Liver (tissue), 9 donors: ENCODE data around the gene DPYSL4. TPM values are rescaled to one million over a fixed set of nuclear protein-coding genes. Genes with fewer than 3 reads are reported as not detected.

Experiments
- DNase-seq: peaks from one replicate; pipeline ENCODE4 v3.0.0-alpha.2; 2017; ENCODE audit warnings: low spot score
- H3K27ac ChIP-seq, 2 donors: one replicate each; pipeline ENCODE4 v1.7.0; 2013; ENCODE audit warnings: inconsistent platforms in 2 of 2, low read length in 2 of 2, control low read depth in 1 of 2, low read depth in 1 of 2, mild to moderate bottlenecking in 1 of 2
- H3K27me3 ChIP-seq, 4 donors: one replicate each; pipeline versions ENCODE4 v1.6.1 to v1.7.0; 2013; ENCODE audit warnings: low read length in 3 of 4, inconsistent platforms in 1 of 4, mild to moderate bottlenecking in 1 of 4, moderate library complexity in 1 of 4; ENCODE audit not compliant: control insufficient read depth in 4 of 4, insufficient read depth in 4 of 4
- H3K36me3 ChIP-seq, 4 donors: one replicate each; pipeline versions ENCODE4 v1.6.1 to v1.7.0; 2013; ENCODE audit warnings: low read length in 3 of 4, mild to moderate bottlenecking in 3 of 4, low read depth in 1 of 4, moderate library complexity in 1 of 4; ENCODE audit not compliant: control insufficient read depth in 4 of 4, insufficient read depth in 3 of 4
- H3K4me1 ChIP-seq, 4 donors: one replicate each; pipeline versions ENCODE4 v1.6.1 to v1.7.0; 2013; ENCODE audit warnings: low read length in 3 of 4, mild to moderate bottlenecking in 3 of 4, moderate library complexity in 1 of 4; ENCODE audit not compliant: control insufficient read depth in 4 of 4, insufficient read depth in 4 of 4
- H3K4me3 ChIP-seq, 3 donors: one replicate each; pipeline versions ENCODE4 v1.6.1 to v1.7.0; 2013; ENCODE audit warnings: low read length in 3 of 3, control low read depth in 1 of 3, low read depth in 1 of 3, mild to moderate bottlenecking in 1 of 3
- H3K9ac ChIP-seq, 2 donors: one replicate each; pipeline ENCODE4 v1.7.0; 2013; ENCODE audit warnings: low read length in 2 of 2, mild to moderate bottlenecking in 2 of 2, moderate library complexity in 2 of 2, control low read depth in 1 of 2, low read depth in 1 of 2
- H3K9me3 ChIP-seq, 4 donors: one replicate each; pipeline versions ENCODE4 v1.6.1 to v1.7.0; 2013; ENCODE audit warnings: low read length in 3 of 4; ENCODE audit not compliant: control insufficient read depth in 4 of 4
- EGR1 ChIP-seq, 2 donors: IDR thresholded peaks; 2 replicates each; pipeline ENCODE4 v1.6.1; 2016 to 2018; ENCODE audit warnings: antibody characterized with exemption in 2 of 2, low read depth in 2 of 2
- FOXA1 ChIP-seq: IDR thresholded peaks from 2 replicates; pipeline ENCODE4 v1.6.1; 2016; ENCODE audit warnings: antibody characterized with exemption
- FOXA2 ChIP-seq: IDR thresholded peaks from 2 replicates; pipeline ENCODE4 v1.6.1; 2016; ENCODE audit warnings: antibody characterized with exemption
- GABPA ChIP-seq, 2 donors: IDR thresholded peaks in 1 of 2; conservative IDR thresholded peaks in 1 of 2; 2 replicates each; pipeline ENCODE4 v1.6.1; 2016; ENCODE audit warnings: antibody characterized with exemption in 2 of 2, mild to moderate bottlenecking in 1 of 2, moderate library complexity in 1 of 2
- HNF4A ChIP-seq, 2 donors: conservative IDR thresholded peaks; 2 replicates each; pipeline ENCODE4 v1.6.1; 2016; ENCODE audit warnings: antibody characterized with exemption in 2 of 2, mild to moderate bottlenecking in 2 of 2
- HNF4G ChIP-seq: IDR thresholded peaks from 2 replicates; pipeline ENCODE4 v1.6.1; 2016; ENCODE audit warnings: antibody characterized with exemption
- JUND ChIP-seq, 2 donors: IDR thresholded peaks; 2 replicates each; pipeline ENCODE4 v1.6.1; 2016; ENCODE audit warnings: antibody characterized with exemption in 2 of 2
- NR2F2 ChIP-seq: IDR thresholded peaks from 2 replicates; pipeline ENCODE4 v1.6.1; 2016; ENCODE audit warnings: antibody characterized with exemption
- RAD21 ChIP-seq, 2 donors: IDR thresholded peaks; 2 replicates each; pipeline ENCODE4 v1.6.1; 2016; ENCODE audit warnings: antibody characterized with exemption in 2 of 2, mild to moderate bottlenecking in 2 of 2
- SP1 ChIP-seq: IDR thresholded peaks from 2 replicates; pipeline ENCODE4 v1.6.1; 2018; ENCODE audit warnings: antibody characterized with exemption, mild to moderate bottlenecking
- TAF1 ChIP-seq: conservative IDR thresholded peaks from 2 replicates; pipeline ENCODE4 v1.6.1; 2016; ENCODE audit warnings: antibody characterized with exemption, mild to moderate bottlenecking
- YY1 ChIP-seq: IDR thresholded peaks from 2 replicates; pipeline ENCODE4 v1.6.1; 2016; ENCODE audit warnings: antibody characterized with exemption, mild to moderate bottlenecking
- WGBS: extraction: QIAGEN DNeasy Blood & Tissue Kit; methylation state at CpG from one replicate; pipeline ENCODE4 v1.1.7; 2013; 5-methylcytosine and 5-hydroxymethylcytosine counted together
- polyA plus RNA-seq, 2 donors: library from polyadenylated mRNA; stranded (reverse) in 1 of 2; unstranded in 1 of 2; fragments of 200-250 nt in 1 of 2; fragments of >200 nt in 1 of 2; fragmentation: Nextera tagmentation in 1 of 2; extraction: Ambion mirVana in 1 of 2; gene quantifications; one replicate each; pipeline versions ENCODE4 v1.2.1 to v1.2.3, GENCODE V29; 2013 to 2015
- total RNA-seq, 2 donors: library from RNA; depleted of rRNA; stranded (reverse); fragments of >200 nt; gene quantifications; one replicate each; pipeline ENCODE4 v1.2.3, GENCODE V29; 2014
- TF ChIP-seq, protein P1 (sequence below): fragments of 150-350 bp; IDR thresholded peaks from 2 replicates; pipeline ENCODE4 v1.5.1; 2017; ENCODE audit warnings: improper control_type of control experiment, low read depth, low read length; ENCODE audit not compliant: missing input control
- TF ChIP-seq, protein P2 (sequence below): IDR thresholded peaks from 2 replicates; pipeline ENCODE4 v1.6.1; 2016; ENCODE audit warnings: antibody characterized with exemption, mild to moderate bottlenecking
- TF ChIP-seq, protein P3 (sequence below): IDR thresholded peaks from 2 replicates; pipeline ENCODE4 v1.6.1; 2016; ENCODE audit warnings: antibody characterized with exemption
- TF ChIP-seq, protein P4 (sequence below): IDR thresholded peaks from 2 replicates; pipeline ENCODE4 v1.6.1; 2016; ENCODE audit warnings: antibody characterized with exemption
- donor health status: healthy.
- donor health status: healthy.
- donor health status: healthy.
- donor health status: healthy.
- donor health status: healthy.

The DPYSL4 gene
- total and polyA plus RNA-seq, 4 donors, result 0.19 to 2.2 (median 0.26) TPM

DNA sequence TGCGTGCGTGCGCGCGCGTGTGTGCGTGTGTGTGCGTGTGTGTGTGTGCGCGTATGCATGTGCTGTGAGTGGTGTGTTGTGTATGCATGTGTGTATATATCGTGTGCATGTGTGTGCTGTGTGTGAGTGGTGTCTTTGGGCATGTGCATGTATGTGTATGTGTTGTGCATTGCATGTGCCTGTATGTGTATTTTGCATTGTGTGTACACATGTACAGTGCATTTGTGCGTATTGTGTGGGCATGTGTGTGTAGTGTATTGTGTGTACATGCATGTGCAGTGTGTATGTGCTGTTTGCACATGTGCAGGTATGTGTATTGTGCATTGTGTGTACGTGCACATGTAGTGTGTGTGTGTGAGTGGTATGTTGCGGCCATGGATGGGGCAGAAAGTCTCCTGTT, 6.0 kb upstream of the DPYSL4 start:
- Histone ChIP-seq H3K27me3 (peaks cover 0 to 9% (median 8%) of the 10 kb centered on the region in 4 donors), H3K36me3 (no peaks in the 10 kb centered on the region), H3K4me1 (peaks cover 3 to 12% (median 6%) of the 10 kb centered on the region in 4 donors), H3K9me3 (no peaks in the 10 kb centered on the region), H3K9ac (no peak overlapping the region), H3K4me3 (no peak overlapping the region), H3K27ac (no peak overlapping the region)
- TF ChIP-seq, protein P1, sequence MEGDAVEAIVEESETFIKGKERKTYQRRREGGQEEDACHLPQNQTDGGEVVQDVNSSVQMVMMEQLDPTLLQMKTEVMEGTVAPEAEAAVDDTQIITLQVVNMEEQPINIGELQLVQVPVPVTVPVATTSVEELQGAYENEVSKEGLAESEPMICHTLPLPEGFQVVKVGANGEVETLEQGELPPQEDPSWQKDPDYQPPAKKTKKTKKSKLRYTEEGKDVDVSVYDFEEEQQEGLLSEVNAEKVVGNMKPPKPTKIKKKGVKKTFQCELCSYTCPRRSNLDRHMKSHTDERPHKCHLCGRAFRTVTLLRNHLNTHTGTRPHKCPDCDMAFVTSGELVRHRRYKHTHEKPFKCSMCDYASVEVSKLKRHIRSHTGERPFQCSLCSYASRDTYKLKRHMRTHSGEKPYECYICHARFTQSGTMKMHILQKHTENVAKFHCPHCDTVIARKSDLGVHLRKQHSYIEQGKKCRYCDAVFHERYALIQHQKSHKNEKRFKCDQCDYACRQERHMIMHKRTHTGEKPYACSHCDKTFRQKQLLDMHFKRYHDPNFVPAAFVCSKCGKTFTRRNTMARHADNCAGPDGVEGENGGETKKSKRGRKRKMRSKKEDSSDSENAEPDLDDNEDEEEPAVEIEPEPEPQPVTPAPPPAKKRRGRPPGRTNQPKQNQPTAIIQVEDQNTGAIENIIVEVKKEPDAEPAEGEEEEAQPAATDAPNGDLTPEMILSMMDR, result no peak
- TF ChIP-seq FOXA2 (no peak), EGR1 (IDR thresholded peaks at IDR 0.05; ENCODE audit: low read depth in 2 of 2) (no peak), YY1 (no peak), HNF4G (no peak), FOXA1 (no peak), RAD21 (IDR thresholded peaks at IDR 0.05) (no peak), GABPA (IDR thresholded peaks at IDR 0.05 in 1 of 2, conservative IDR thresholded peaks at IDR 0.05 in 1 of 2) (no peak), SP1 (no peak), NR2F2 (no peak)
- TF ChIP-seq, protein P2, sequence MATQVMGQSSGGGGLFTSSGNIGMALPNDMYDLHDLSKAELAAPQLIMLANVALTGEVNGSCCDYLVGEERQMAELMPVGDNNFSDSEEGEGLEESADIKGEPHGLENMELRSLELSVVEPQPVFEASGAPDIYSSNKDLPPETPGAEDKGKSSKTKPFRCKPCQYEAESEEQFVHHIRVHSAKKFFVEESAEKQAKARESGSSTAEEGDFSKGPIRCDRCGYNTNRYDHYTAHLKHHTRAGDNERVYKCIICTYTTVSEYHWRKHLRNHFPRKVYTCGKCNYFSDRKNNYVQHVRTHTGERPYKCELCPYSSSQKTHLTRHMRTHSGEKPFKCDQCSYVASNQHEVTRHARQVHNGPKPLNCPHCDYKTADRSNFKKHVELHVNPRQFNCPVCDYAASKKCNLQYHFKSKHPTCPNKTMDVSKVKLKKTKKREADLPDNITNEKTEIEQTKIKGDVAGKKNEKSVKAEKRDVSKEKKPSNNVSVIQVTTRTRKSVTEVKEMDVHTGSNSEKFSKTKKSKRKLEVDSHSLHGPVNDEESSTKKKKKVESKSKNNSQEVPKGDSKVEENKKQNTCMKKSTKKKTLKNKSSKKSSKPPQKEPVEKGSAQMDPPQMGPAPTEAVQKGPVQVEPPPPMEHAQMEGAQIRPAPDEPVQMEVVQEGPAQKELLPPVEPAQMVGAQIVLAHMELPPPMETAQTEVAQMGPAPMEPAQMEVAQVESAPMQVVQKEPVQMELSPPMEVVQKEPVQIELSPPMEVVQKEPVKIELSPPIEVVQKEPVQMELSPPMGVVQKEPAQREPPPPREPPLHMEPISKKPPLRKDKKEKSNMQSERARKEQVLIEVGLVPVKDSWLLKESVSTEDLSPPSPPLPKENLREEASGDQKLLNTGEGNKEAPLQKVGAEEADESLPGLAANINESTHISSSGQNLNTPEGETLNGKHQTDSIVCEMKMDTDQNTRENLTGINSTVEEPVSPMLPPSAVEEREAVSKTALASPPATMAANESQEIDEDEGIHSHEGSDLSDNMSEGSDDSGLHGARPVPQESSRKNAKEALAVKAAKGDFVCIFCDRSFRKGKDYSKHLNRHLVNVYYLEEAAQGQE, result no peak
- 69% methylated on average over 14 of the region's 14 CpGs for WGBS
- no peak for DNase-seq

DNA sequence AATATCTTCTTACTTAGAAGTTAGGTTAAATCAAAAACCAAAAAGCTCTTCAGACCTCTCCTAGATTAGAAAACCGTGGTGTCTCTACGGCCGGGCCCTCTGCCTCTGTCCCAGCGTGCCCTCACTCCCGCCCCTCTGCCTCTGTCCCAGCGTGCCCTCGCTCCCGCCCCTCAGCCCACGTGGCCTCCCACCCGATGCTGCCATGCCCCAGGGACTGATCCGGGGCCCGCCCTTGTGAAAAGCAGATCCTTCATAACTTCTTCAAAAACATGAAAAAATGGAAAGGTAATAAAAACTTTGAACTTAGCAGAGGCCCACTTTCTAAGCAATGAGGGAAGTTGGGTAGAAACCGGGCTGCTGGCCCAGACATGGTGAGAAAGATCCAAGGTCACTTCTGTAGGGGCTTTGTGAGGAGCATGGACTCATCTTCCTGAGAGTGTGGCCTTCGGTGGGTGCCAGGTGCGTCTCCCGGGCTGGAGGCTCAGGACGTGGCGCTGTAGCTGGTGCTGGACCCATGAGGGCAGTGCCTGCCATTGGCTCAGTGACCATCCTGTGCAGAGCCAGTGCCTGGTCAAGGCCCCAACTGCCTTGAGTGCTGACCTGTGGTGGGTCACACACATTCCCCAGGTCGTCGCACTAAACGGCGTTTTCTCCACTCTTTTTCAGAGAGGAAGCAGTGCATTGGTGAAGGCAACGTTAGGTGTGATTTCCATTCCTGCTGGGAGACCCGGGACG, 4.9 kb upstream of the DPYSL4 start:
- Histone ChIP-seq H3K4me3 (no peak overlapping the region), H3K9me3 (no peaks in the 10 kb centered on the region), H3K9ac (no peak overlapping the region), H3K4me1 (peaks cover 8 to 17% (median 11%) of the 10 kb centered on the region in 4 donors), H3K27ac (no peak overlapping the region), H3K36me3 (no peaks in the 10 kb centered on the region), H3K27me3 (peaks cover 0 to 12% (median 8%) of the 10 kb centered on the region in 4 donors)
- no peak for TF ChIP-seq SP1
- no peak for TF ChIP-seq RAD21 (IDR thresholded peaks at IDR 0.05)
- TF ChIP-seq, protein P3, sequence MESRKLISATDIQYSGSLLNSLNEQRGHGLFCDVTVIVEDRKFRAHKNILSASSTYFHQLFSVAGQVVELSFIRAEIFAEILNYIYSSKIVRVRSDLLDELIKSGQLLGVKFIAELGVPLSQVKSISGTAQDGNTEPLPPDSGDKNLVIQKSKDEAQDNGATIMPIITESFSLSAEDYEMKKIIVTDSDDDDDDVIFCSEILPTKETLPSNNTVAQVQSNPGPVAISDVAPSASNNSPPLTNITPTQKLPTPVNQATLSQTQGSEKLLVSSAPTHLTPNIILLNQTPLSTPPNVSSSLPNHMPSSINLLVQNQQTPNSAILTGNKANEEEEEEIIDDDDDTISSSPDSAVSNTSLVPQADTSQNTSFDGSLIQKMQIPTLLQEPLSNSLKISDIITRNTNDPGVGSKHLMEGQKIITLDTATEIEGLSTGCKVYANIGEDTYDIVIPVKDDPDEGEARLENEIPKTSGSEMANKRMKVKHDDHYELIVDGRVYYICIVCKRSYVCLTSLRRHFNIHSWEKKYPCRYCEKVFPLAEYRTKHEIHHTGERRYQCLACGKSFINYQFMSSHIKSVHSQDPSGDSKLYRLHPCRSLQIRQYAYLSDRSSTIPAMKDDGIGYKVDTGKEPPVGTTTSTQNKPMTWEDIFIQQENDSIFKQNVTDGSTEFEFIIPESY, result no peak
- TF ChIP-seq, protein P1, result no peak
- no peak for TF ChIP-seq HNF4A (conservative IDR thresholded peaks at IDR 0.05)
- TF ChIP-seq EGR1 (IDR thresholded peaks at IDR 0.05; ENCODE audit: low read depth in 2 of 2), result no peak
- no peak for TF ChIP-seq FOXA2
- TF ChIP-seq HNF4G, result no peak
- no peak for TF ChIP-seq NR2F2
- TF ChIP-seq, protein P4, sequence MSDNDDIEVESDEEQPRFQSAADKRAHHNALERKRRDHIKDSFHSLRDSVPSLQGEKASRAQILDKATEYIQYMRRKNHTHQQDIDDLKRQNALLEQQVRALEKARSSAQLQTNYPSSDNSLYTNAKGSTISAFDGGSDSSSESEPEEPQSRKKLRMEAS, result no peak
- no peak for TF ChIP-seq TAF1
- TF ChIP-seq JUND (IDR thresholded peaks at IDR 0.05), result no peak
- DNase-seq, result no peak
- WGBS, result 86% methylated on average over 25 of the region's 25 CpGs
